H1 (cell line): ENCODE results near the gene MVK. TPM values are rescaled to one million over a fixed set of nuclear protein-coding genes. Genes with fewer than 3 reads are reported as not detected.

Source experiments
- CTCF ChIA-PET: fragments of 300-600 bp; sonication (Branson Sonifier 250); formaldehyde crosslinking; loops from one replicate; lab custom pipeline; 2021; ENCODE audit not compliant: partially characterized antibody; lab: Charles Lee
- POLR2A ChIA-PET: fragments of 300-600 bp; sonication (Branson Sonifier 250); formaldehyde crosslinking; loops from one replicate; lab custom pipeline; 2021; ENCODE audit warnings: inconsistent platforms; ENCODE audit not compliant: partially characterized antibody; lab: Charles Lee
- DNase-seq, 2 experiments: peaks; one replicate each; pipeline versions ENCODE4 v3.0.0 to v3.0.0-alpha.2; 2010 to 2022; ENCODE audit warnings: low spot score in 2 of 2, low read depth in 1 of 2, mixed read lengths in 1 of 2
- FAIRE-seq: peaks from 2 replicates; lab custom pipeline; 2011; peaks lifted over from hg19 to GRCh38; lab: Jason Lieb, UNC
- H2AFZ ChIP-seq: 2 replicates; pipeline ENCODE4 v1.8.1; 2012; ENCODE audit warnings: low read length, inconsistent platforms
- H2AK5ac ChIP-seq: 2 replicates; pipeline ENCODE4 v1.6.1; 2013; ENCODE audit warnings: low read depth, low read length
- H2BK120ac ChIP-seq: replicated peaks from 2 replicates; pipeline ENCODE3; 2013; ENCODE audit warnings: low read depth, low read length, inconsistent platforms
- H2BK12ac ChIP-seq: 2 replicates; pipeline ENCODE4 v1.6.1; 2013; ENCODE audit warnings: low read depth, low read length
- H2BK15ac ChIP-seq: 2 replicates; pipeline ENCODE4 v1.6.1; 2013; ENCODE audit warnings: low read length
- H2BK20ac ChIP-seq: 2 replicates; pipeline ENCODE4 v1.6.1; 2013; ENCODE audit warnings: low read length
- H2BK5ac ChIP-seq: 2 replicates; pipeline ENCODE4 v1.6.1; 2013; ENCODE audit warnings: low read depth, low read length
- H3K14ac ChIP-seq: 2 replicates; pipeline ENCODE4 v1.6.1; 2013; ENCODE audit warnings: inconsistent platforms; ENCODE audit not compliant: insufficient read length
- H3K18ac ChIP-seq: 2 replicates; pipeline ENCODE4 v1.6.1; 2013; ENCODE audit warnings: low read length; ENCODE audit errors: extremely low read depth
- H3K23ac ChIP-seq: 2 replicates; pipeline ENCODE4 v1.6.1; 2013; ENCODE audit warnings: inconsistent platforms; ENCODE audit not compliant: insufficient read length
- H3K23me2 ChIP-seq: 2 replicates; pipeline ENCODE4 v1.6.1; 2013; ENCODE audit warnings: low read depth, low read length
- H3K27ac ChIP-seq: 2 replicates; pipeline ENCODE4 v1.6.1; 2011; ENCODE audit warnings: low read depth, low read length, inconsistent platforms
- H3K27me3 ChIP-seq, 4 experiments: replicated peaks in 1 of 4; 1 replicate in 1 of 4; 2 replicates in 3 of 4; pipeline versions ENCODE4 v1.6.1 to v1.8.1; 2011 to 2013; ENCODE audit warnings: low read length in 3 of 4, mild to moderate bottlenecking in 3 of 4, inconsistent platforms in 2 of 4, mixed read lengths in 2 of 4, moderate library complexity in 1 of 4; ENCODE audit not compliant: control insufficient read depth in 3 of 4, insufficient read depth in 3 of 4; ENCODE audit errors: extremely low read depth in 1 of 4
- H3K36me3 ChIP-seq, 4 experiments: 2 replicates each; pipeline versions ENCODE4 v1.6.1 to v1.8.1; 2011 to 2013; ENCODE audit warnings: mild to moderate bottlenecking in 4 of 4, low read length in 3 of 4, moderate library complexity in 2 of 4, control low read depth in 1 of 4, inconsistent platforms in 1 of 4; ENCODE audit not compliant: insufficient read depth in 4 of 4, control insufficient read depth in 2 of 4
- H3K4ac ChIP-seq: replicated peaks from 2 replicates; pipeline ENCODE3; 2013; ENCODE audit warnings: low read length, low read depth, mixed read lengths, inconsistent platforms; ENCODE audit not compliant: insufficient read length
- H3K4me1 ChIP-seq, 4 experiments: replicated peaks in 1 of 4; 1 replicate in 1 of 4; 2 replicates in 3 of 4; pipeline versions ENCODE4 v1.6.1 to v1.8.1; 2011 to 2013; ENCODE audit warnings: low read length in 3 of 4, inconsistent platforms in 2 of 4, mixed read lengths in 1 of 4; ENCODE audit not compliant: insufficient read depth in 4 of 4, control insufficient read depth in 3 of 4
- H3K4me2 ChIP-seq, 2 experiments: 2 replicates each; pipeline versions ENCODE4 v1.6.1 to v1.8.1; 2011 to 2013; ENCODE audit warnings: low read depth in 2 of 2, low read length in 2 of 2, control low read depth in 1 of 2, inconsistent platforms in 1 of 2, mild to moderate bottlenecking in 1 of 2; ENCODE audit not compliant: insufficient read depth in 1 of 2
- H3K4me3 ChIP-seq, 4 experiments: fragments of 200-600, 300-600 bp in 1 of 4; sonication (generic), shearing (Covaris generic), sonication (Bioruptor Twin) in 1 of 4; 2 replicates each; pipeline versions ENCODE4 v1.5.1 to v1.8.1; 2011 to 2016; ENCODE audit warnings: low read length in 4 of 4, low read depth in 3 of 4, control low read depth in 2 of 4, inconsistent platforms in 2 of 4, mild to moderate bottlenecking in 2 of 4, mixed read lengths in 1 of 4, moderate library complexity in 1 of 4; ENCODE audit not compliant: insufficient read depth in 2 of 4; ENCODE audit errors: extremely low read depth in 1 of 4
- H3K56ac ChIP-seq: replicated peaks from 2 replicates; pipeline ENCODE3; 2013; ENCODE audit warnings: low read depth, mild to moderate bottlenecking, mixed read lengths, low read length, inconsistent platforms; ENCODE audit not compliant: insufficient read length
- H3K79me1 ChIP-seq: 2 replicates; pipeline ENCODE4 v1.6.1; 2013; ENCODE audit warnings: low read depth, low read length, control low read depth
- H3K79me2 ChIP-seq, 2 experiments: 2 replicates each; pipeline versions ENCODE4 v1.6.1 to v1.8.1; 2012 to 2013; ENCODE audit warnings: low read length in 2 of 2, mild to moderate bottlenecking in 2 of 2, inconsistent platforms in 1 of 2; ENCODE audit not compliant: insufficient read depth in 2 of 2, control insufficient read depth in 1 of 2
- H3K9ac ChIP-seq, 4 experiments: replicated peaks in 1 of 4; 1 replicate in 1 of 4; 2 replicates in 3 of 4; pipeline versions ENCODE4 v1.6.1 to v1.8.1; 2011 to 2013; ENCODE audit warnings: low read depth in 3 of 4, low read length in 3 of 4, control low read depth in 2 of 4, mild to moderate bottlenecking in 2 of 4, moderate library complexity in 2 of 4, inconsistent platforms in 1 of 4; ENCODE audit errors: extremely low read depth in 1 of 4
- H3K9me3 ChIP-seq, 2 experiments: 2 replicates each; pipeline versions ENCODE4 v1.6.1 to v1.8.1; 2012 to 2013; ENCODE audit warnings: mild to moderate bottlenecking in 2 of 2, moderate library complexity in 2 of 2, control low read depth in 1 of 2, inconsistent platforms in 1 of 2, low read depth in 1 of 2, low read length in 1 of 2, mixed read lengths in 1 of 2; ENCODE audit not compliant: insufficient read depth in 2 of 2
- H4K20me1 ChIP-seq, 2 experiments: replicated peaks in 1 of 2; 2 replicates each; pipeline versions ENCODE3 to v1.8.1; 2011 to 2013; ENCODE audit warnings: inconsistent platforms in 2 of 2, low read length in 2 of 2, mild to moderate bottlenecking in 1 of 2; ENCODE audit not compliant: insufficient read depth in 2 of 2, control insufficient read depth in 1 of 2
- H4K5ac ChIP-seq: 2 replicates; pipeline ENCODE4 v1.6.1; 2013; ENCODE audit warnings: low read length, low read depth, mixed read lengths, inconsistent platforms; ENCODE audit not compliant: insufficient read length
- H4K8ac ChIP-seq: 2 replicates; pipeline ENCODE4 v1.8.0; 2013; ENCODE audit warnings: mild to moderate bottlenecking, moderate library complexity, low read length, inconsistent platforms; ENCODE audit not compliant: insufficient read depth; ENCODE audit errors: extremely low read depth
- H4K91ac ChIP-seq: replicated peaks from 2 replicates; pipeline ENCODE3; 2013; ENCODE audit warnings: low read length, mixed read lengths, inconsistent platforms; ENCODE audit not compliant: insufficient read length
- BCL11A ChIP-seq, 2 experiments: IDR thresholded peaks; one replicate each; pipeline ENCODE4 v1.6.1; 2011; ENCODE audit warnings: low read depth in 2 of 2, low read length in 2 of 2, mild to moderate bottlenecking in 2 of 2
- FOSL1 ChIP-seq: IDR thresholded peaks from 2 replicates; pipeline ENCODE4 v1.6.1; 2011; ENCODE audit warnings: mild to moderate bottlenecking, low read depth, low read length, moderate library complexity; ENCODE audit not compliant: insufficient read depth
- GABPA ChIP-seq: IDR thresholded peaks from 2 replicates; pipeline ENCODE4 v1.6.1; 2011; ENCODE audit warnings: mild to moderate bottlenecking, low read length, moderate library complexity, borderline replicate concordance; ENCODE audit not compliant: insufficient read depth
- JUND ChIP-seq: IDR thresholded peaks from 2 replicates; pipeline ENCODE4 v1.6.1; 2011; ENCODE audit warnings: mild to moderate bottlenecking, improper control_type of control experiment, low read length
- MAFK ChIP-seq: IDR thresholded peaks from 2 replicates; pipeline ENCODE4 v1.6.1; 2012; ENCODE audit warnings: low read depth, mild to moderate bottlenecking, improper control_type of control experiment, low read length
- PHF8 ChIP-seq: fragments of 200-600 bp; sonication (generic); conservative IDR thresholded peaks from 2 replicates; pipeline ENCODE4 v1.7.1; 2012; ENCODE audit warnings: low read depth, mild to moderate bottlenecking, inconsistent platforms, low read length, moderate library complexity
- POLR2AphosphoS5 ChIP-seq: IDR thresholded peaks from 2 replicates; pipeline ENCODE4 v1.6.1; 2011; ENCODE audit warnings: low read depth, low read length
- POU5F1 ChIP-seq: IDR thresholded peaks from 2 replicates; pipeline ENCODE4 v1.6.1; 2011; ENCODE audit warnings: low read depth, mild to moderate bottlenecking, low read length, moderate library complexity
- SIRT6 ChIP-seq: IDR thresholded peaks from one replicate; pipeline ENCODE4 v1.7.1; 2012; ENCODE audit warnings: low read length, inconsistent platforms
- SIX5 ChIP-seq: IDR thresholded peaks from 2 replicates; pipeline ENCODE4 v1.6.1; 2011; ENCODE audit warnings: mild to moderate bottlenecking, low read depth, low read length
- SRF ChIP-seq: IDR thresholded peaks from 2 replicates; pipeline ENCODE4 v1.6.1; 2011; ENCODE audit warnings: mild to moderate bottlenecking, low read depth, low read length, moderate library complexity
- TCF12 ChIP-seq: IDR thresholded peaks from 2 replicates; pipeline ENCODE4 v1.6.1; 2011; ENCODE audit warnings: low read depth, mild to moderate bottlenecking, low read length
- WGBS, 2 experiments: shearing (Covaris generic) in 1 of 2; methylation state at CpG; one replicate each; pipeline versions ENCODE4 v1.1.6 to v1.1.7; 2013 to 2015; ENCODE audit warnings: low lambda C conversion rate in 2 of 2, mixed read lengths in 2 of 2, inconsistent platforms in 1 of 2, low coverage in 1 of 2, missing lambda C conversion rate in 1 of 2; ENCODE audit not compliant: insufficient replicate concordance in 2 of 2, insufficient coverage in 1 of 2, insufficient read length in 1 of 2; ENCODE audit errors: extremely low coverage in 1 of 2, missing lambda C conversion rate in 1 of 2; 5-methylcytosine and 5-hydroxymethylcytosine counted together
- polyA plus RNA-seq, 7 experiments: library from polyadenylated mRNA; depleted of rRNA in 3 of 7; stranded (reverse) in 5 of 7; unstranded in 2 of 7; fragments of >200 nt in 5 of 7; fragments of 200-250 nt in 2 of 7; gene quantifications; 1 replicate in 5 of 7; 2 replicates in 1 of 7; 4 replicates in 1 of 7; pipeline versions ENCODE4 v1.2.1 to v1.2.3, GENCODE V29; 2011 to 2013; ENCODE audit warnings: missing spikeins in 2 of 7, mixed read lengths in 2 of 7
- total RNA-seq: library from RNA; stranded (reverse); fragmentation: NEBNext Ultra II Directional; extraction: Animal tissue kit (Norgen Biotek cat#: 25700); gene quantifications from 2 replicates; pipeline ENCODE4 v1.2.1, GENCODE V29; 2021
- TF ChIP-seq, protein P1 (sequence below): IDR thresholded peaks from 2 replicates; pipeline ENCODE4 v1.6.1; 2011; ENCODE audit warnings: low read length, improper control_type of control experiment

MVK gene
- total and polyA plus RNA-seq, 2 of the 8 experiments (the other 6 are each of a cell fraction or from before 2014, with no cell fraction given) = 15.7 to 20.9 TPM

DNA sequence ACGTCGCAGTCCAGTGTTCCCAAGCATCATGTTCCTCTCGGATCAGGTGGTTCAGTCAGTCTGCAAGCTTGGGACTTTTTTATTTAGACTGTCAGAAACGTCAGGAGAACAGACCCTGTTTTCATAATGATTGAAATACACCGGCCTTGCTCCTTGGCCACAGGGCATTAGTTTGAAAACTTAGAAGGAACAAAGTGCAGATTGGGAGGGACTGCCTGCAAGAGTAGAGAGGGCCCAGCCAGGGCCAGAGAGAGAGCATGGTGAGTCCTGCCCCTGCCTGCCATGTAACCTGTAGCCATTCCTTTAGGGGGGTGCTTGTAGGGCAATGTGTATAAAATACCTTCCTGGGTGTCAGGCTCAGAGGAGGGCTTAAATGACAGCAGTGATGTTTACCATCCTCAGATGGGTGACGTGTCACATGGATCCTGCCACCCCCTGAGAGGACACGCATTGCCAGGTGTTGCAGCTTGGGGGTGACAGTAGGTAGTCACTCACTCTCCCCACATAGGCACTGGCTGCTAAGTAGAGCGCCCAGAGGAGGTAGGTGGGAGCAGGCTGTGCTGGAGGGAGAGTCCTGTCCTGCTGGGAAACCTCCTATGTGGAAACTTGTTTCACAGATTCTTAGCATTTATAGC, 46.0 kb upstream of the MVK start:
- Histone ChIP-seq H3K27ac (no peak overlapping the region), H3K23me2 (no peaks in the 10 kb centered on the region), H2BK12ac (no peak overlapping the region), H3K79me2 (no peaks in the 10 kb centered on the region), H4K20me1 (no peaks in the 10 kb centered on the region), H3K4me2 (no peak overlapping the region), H4K91ac (no peak overlapping the region), H3K56ac (no peak overlapping the region), H4K5ac (no peak overlapping the region), H2AFZ (no peak overlapping the region), H4K8ac (no peak overlapping the region), H3K14ac (no peak overlapping the region), H2BK5ac (no peak overlapping the region), H3K27me3 (no peaks in the 10 kb centered on the region), H3K4me3 (no peak overlapping the region), H3K79me1 (no peaks in the 10 kb centered on the region), H3K23ac (no peak overlapping the region), H2BK120ac (no peak overlapping the region), H3K36me3 (peaks cover 0 to 3% (median 0%) of the 10 kb centered on the region in 4 experiments; a peak in 3 of 8 replicates), H3K4ac (no peak overlapping the region), H3K4me1 (peaks cover 0 to 6% (median 2%) of the 10 kb centered on the region in 4 experiments; a peak in 4 of 7 replicates), H3K18ac (no peak overlapping the region), H3K9ac (no peak overlapping the region), H2BK20ac (no peak overlapping the region), H3K9me3 (no peaks in the 10 kb centered on the region), H2BK15ac (no peak overlapping the region), H2AK5ac (no peak overlapping the region)
- CTCF ChIA-PET = interaction anchor here (1.4 to 2.3 kb wide), 3 partner anchors 9 to 26 kb away, joined by 3 to 10 read pairs (median 8); no protein-coding TSS in a partner anchor
- 90% methylated on average over 8 of the region's 8 CpGs; no CpG with 5 or more reads in 1 of the 2 experiments for WGBS, 2 experiments
- FAIRE-seq (no peak), DNase-seq (no peak)
- POLR2A ChIA-PET = no interaction called here
- TF ChIP-seq GABPA = no peak
- TF ChIP-seq TCF12 = no peak
- no peak for TF ChIP-seq SRF
- TF ChIP-seq BCL11A (IDR thresholded peaks at IDR 0.05; ENCODE audit: low read depth in 2 of 2, low read length in 2 of 2) = no peak
- TF ChIP-seq POU5F1 = no peak
- no peak for TF ChIP-seq FOSL1
- TF ChIP-seq, protein P1, sequence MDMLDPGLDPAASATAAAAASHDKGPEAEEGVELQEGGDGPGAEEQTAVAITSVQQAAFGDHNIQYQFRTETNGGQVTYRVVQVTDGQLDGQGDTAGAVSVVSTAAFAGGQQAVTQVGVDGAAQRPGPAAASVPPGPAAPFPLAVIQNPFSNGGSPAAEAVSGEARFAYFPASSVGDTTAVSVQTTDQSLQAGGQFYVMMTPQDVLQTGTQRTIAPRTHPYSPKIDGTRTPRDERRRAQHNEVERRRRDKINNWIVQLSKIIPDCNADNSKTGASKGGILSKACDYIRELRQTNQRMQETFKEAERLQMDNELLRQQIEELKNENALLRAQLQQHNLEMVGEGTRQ = no peak
- no peak for TF ChIP-seq MAFK
- no peak for TF ChIP-seq SIX5
- TF ChIP-seq SIRT6 = no peak
- no peak for TF ChIP-seq PHF8
- TF ChIP-seq POLR2AphosphoS5 = no peak
- no peak for TF ChIP-seq JUND
